Activated CD8-positive, alpha-beta T cell treated with anti-CD3 and anti-CD28 coated beads, Interleukin-2, amount 10 ng/mL, durations not matched to agents 7 days and 5 days (primary cell): ENCODE measurements around the gene TTC12. TPM values are rescaled to one million over a fixed set of nuclear protein-coding genes. Genes with fewer than 3 reads are reported as not detected.
"Not testable (repeated sequence)": the region's sequence is repeated elsewhere in the genome, so short reads cannot be mapped to it uniquely, and the experiment has no call there.

Source experiments
- ATAC-seq: fragments of 150-1000 bp; cut with Tn5 transposase; one replicate; pipeline ENCODE4 v1.10.0; 2021; ENCODE audit warnings: moderate library complexity
- CTCF ChIA-PET: fragments of 350-600 bp; sonication (Branson Sonifier 250); formaldehyde crosslinking; loops from one replicate; lab custom pipeline; 2021; ENCODE audit warnings: antibody characterized with exemption; lab: Charles Lee
- POLR2A ChIA-PET: fragments of 350-600 bp; sonication (Branson Sonifier 250); formaldehyde crosslinking; loops from one replicate; lab custom pipeline; 2021; ENCODE audit warnings: antibody characterized with exemption; lab: Charles Lee
- DNase-seq: peaks from one replicate; pipeline ENCODE4 v3.0.0-alpha.2; 2020
- H3K27ac Mint-ChIP-seq: one replicate; pipeline ENCODE4 v1.8.0; 2021; ENCODE audit warnings: mild to moderate bottlenecking, mixed read lengths
- H3K27me3 Mint-ChIP-seq: one replicate; pipeline ENCODE4 v1.8.0; 2021; ENCODE audit warnings: low read depth, mixed read lengths
- H3K36me3 Mint-ChIP-seq: one replicate; pipeline ENCODE4 v1.8.0; 2021; ENCODE audit warnings: low read depth, mixed read lengths
- H3K4me1 Mint-ChIP-seq: one replicate; pipeline ENCODE4 v1.8.0; 2021; ENCODE audit warnings: low read depth, mixed read lengths
- H3K4me3 Mint-ChIP-seq: one replicate; pipeline ENCODE4 v1.8.0; 2021; ENCODE audit warnings: mild to moderate bottlenecking, mixed read lengths
- H3K9me3 Mint-ChIP-seq: one replicate; pipeline ENCODE4 v1.8.0; 2022; ENCODE audit warnings: mixed read lengths; ENCODE audit not compliant: insufficient read depth
- total RNA-seq, 2 experiments: library from RNA; stranded (reverse); gene quantifications; one replicate each; pipeline ENCODE4 v1.2.3, GENCODE V29; 2021

The TTC12 gene
- total RNA-seq, 2 experiments from 2014 or later, result 4.5 to 5.2 TPM

DNA sequence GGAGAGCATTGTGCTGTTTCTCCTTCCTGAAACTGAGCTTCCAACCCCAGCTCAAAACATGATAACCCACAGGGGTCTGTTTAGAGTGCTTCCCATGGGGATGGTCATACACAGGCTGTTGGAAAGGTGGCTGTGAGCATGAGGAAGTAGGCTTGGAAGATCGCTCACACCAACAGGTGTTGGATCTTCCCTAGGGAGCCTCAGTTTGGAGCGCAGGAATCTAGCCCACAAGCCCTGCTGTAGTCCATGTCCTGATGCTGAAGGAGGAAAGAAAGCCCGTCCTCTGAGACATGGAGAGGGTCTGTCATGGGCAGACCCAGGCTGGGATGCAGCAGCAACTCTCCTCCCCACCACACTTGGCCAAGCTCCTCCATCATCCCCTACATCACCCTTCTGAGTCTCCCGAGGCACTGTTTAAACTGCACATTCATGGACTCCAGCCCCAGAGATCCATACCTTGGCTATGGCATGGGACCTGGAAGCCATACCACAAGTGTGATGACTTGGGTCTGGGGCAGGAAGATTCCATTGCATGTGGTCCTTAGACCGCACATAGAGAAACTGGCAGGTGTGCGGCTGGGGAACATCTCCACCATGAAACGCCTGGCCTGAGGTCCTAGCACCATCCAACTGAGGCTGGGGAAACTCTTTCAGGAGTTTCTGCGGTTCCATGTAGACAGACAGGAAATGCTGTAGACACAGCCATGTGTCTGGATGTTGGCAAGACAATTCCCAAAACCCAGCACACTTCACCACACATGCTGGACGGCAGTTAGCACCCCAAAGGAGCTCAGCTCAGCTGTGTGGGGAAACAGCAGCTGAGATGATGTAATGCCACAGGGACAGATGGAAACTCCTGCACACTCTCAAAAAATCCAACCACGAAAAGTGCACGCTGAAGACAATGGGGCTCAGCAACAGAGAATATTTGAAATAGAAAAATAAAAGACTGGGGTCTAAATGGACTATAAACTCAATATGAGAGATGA lies 27.6 kb upstream of the TTC12 start:
- no peak for ATAC-seq
- POLR2A ChIA-PET, result no interaction called here
- no peak for DNase-seq
- H3K36me3 Mint-ChIP-seq, result no peaks in the 10 kb centered on the region
- H3K27me3 Mint-ChIP-seq, result no peaks in the 10 kb centered on the region
- H3K9me3 Mint-ChIP-seq, result no peaks in the 10 kb centered on the region
- H3K4me1 Mint-ChIP-seq, result no peaks in the 10 kb centered on the region
- H3K4me3 Mint-ChIP-seq, result no peak overlapping the region
- CTCF ChIA-PET, result no interaction called here
- no peak overlapping the region for H3K27ac Mint-ChIP-seq

DNA sequence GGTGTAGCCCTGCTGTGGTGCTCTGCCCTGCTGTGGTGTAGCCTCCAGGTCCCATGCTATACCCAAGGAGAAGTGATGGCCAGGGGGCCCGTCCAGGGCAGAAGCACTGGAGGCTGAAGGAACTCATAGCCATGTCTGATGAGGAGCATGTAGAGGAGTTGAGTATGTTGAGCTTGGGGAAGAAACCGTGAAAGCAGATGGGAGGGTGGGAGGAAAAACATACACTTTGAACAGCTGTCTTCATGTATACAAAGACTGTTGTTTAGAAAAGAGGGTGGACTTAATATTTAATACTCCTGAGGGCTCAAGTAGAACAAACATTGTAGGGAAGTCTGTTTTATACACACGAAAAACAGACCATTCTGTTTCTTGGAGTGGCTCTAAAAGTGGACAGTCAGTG lies 26.6 kb upstream of the TTC12 start:
- no peaks in the 10 kb centered on the region for H3K9me3 Mint-ChIP-seq
- CTCF ChIA-PET, result no interaction called here
- no peaks in the 10 kb centered on the region for H3K36me3 Mint-ChIP-seq
- no peaks in the 10 kb centered on the region for H3K27me3 Mint-ChIP-seq
- DNase-seq (no peak), ATAC-seq (no peak)
- no peak overlapping the region for H3K27ac Mint-ChIP-seq
- H3K4me1 Mint-ChIP-seq, result no peaks in the 10 kb centered on the region
- no peak overlapping the region for H3K4me3 Mint-ChIP-seq
- POLR2A ChIA-PET, result no interaction called here

DNA sequence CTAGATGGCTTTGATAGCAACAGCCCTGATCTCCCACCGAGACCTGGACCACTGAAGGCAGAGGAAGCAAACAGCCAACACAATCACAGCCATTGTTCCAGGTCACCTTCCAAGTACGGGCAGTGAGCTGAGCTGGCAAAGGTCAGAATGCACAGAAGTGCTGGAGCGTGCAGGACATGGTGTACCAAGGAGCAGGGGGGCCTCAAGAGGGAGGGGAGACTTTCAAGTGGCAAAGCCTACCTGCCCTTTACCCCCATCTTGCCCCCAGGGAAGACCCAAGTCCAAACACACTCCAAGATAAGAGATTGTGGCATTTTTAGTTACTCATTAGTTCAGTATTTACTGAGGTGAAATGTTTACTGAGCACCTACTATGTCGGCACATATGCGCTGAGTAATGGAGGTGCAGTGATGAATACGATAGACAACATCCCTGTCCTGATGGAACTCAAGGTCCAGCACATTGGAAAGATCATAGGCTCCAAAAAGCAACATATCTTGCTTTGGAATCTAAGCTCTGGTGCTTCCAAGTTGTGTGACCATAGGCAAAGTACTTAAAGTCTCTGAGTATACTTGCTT lies 26.0 kb upstream of the TTC12 start:
- Mint-ChIP-seq H3K4me3 (no peak overlapping the region), H3K27ac (no peak overlapping the region), H3K27me3 (no peaks in the 10 kb centered on the region), H3K9me3 (no peaks in the 10 kb centered on the region), H3K4me1 (no peaks in the 10 kb centered on the region), H3K36me3 (no peaks in the 10 kb centered on the region)
- ChIA-PET CTCF (interaction anchor here (0.8 to 3.1 kb wide), 6 partner anchors 11 to 1006 kb away, joined by 3 to 46 read pairs (median 12); no protein-coding TSS in a partner anchor), POLR2A (no interaction called here)
- DNase-seq (no peak), ATAC-seq (no peak)

DNA sequence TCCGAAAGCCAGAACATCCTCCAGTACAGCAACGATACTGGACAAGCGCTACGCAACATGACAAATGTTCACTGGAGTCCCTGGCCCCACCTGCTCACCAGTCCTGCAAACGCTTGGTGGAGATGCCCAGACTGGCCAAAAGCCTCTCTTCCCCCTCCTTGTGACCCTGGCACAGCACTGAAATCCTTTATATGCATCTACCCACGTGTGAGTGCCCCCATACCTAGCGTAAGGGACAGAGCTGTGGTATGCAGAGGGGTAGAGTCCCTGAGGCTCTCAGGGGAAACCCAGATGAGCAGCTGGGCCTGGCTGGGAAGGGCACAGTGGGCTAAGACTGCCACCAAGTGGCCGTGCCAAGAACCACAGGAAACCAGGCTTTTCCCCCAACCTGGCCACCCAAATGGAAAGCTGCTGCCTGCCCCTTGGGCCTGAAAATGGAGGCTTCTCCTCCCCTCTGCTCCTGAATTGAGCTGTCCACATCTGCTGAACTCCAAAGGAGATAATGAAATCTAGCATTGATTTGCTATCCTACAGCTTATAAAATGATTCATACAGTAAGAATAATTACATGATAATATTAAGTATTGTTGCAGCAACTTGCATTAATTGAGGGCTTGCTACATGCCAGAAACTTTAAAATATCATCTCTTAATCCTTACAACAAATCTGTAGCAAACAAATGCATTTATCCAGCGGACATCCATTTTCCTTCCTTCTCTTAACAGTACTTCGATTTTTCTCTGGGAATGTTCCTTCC lies 24.8 kb upstream of the TTC12 start:
- no peak overlapping the region for H3K27ac Mint-ChIP-seq
- peak; percentile 91 for ATAC-seq
- no peak overlapping the region for H3K4me3 Mint-ChIP-seq
- no peaks in the 10 kb centered on the region for H3K4me1 Mint-ChIP-seq
- CTCF ChIA-PET, result interaction anchor here (0.7 to 3.1 kb wide), 27 partner anchors 10 to 1025 kb away, joined by 3 to 46 read pairs (median 3); no protein-coding TSS in a partner anchor
- no peaks in the 10 kb centered on the region for H3K9me3 Mint-ChIP-seq
- DNase-seq, result peak; percentile 66
- H3K27me3 Mint-ChIP-seq, result peaks cover 4% of the 10 kb centered on the region
- POLR2A ChIA-PET, result no interaction called here
- no peaks in the 10 kb centered on the region for H3K36me3 Mint-ChIP-seq

DNA sequence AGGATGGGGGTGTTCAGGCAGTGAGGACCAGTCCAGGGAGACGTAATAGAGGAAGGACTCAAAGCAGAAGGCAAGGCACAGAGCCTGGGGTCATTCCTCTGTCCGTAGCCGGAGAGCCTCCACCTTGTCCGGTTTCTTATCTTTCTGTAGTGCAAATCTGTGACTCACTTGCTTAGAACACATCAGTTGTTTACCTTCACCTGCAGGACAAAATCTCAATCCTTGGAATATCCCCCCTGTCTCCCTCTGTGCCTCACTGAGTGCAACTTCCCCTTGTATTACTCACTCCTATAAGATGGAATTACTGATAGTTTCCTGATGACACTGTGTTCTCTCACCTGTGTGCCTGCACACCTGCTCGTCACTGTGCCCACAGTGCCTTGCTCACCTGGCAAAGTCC lies 20.4 kb upstream of the TTC12 start:
- Mint-ChIP-seq H3K36me3 (no peaks in the 10 kb centered on the region), H3K4me1 (no peaks in the 10 kb centered on the region), H3K27me3 (peaks cover 7% of the 10 kb centered on the region), H3K27ac (no peak overlapping the region), H3K4me3 (no peak overlapping the region), H3K9me3 (no peaks in the 10 kb centered on the region)
- no peak for ATAC-seq
- no peak for DNase-seq
- ChIA-PET CTCF (no interaction called here), POLR2A (no interaction called here)

DNA sequence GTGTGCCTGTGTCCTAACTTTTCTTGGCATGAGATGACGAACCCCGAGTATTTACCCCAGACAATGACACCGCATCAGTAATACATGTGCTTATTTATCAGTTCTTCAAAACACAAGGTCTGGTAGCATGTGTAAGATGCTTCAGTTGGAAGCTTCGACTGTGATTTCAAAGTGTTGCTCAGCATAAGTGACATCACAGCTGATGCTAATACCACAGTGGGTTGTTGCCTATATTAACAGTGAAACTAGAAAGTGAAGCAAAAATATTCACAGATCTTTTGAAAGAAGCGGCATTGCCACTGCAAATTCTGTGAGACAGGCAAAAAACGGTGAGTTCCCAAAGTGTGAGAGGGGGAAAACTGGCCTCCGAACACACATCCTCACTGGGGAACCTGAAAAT lies 18.4 kb upstream of the TTC12 start:
- CTCF ChIA-PET, result interaction anchor here (0.9 kb wide), 1 partner anchor 708 kb away, joined by 3 read pairs; no protein-coding TSS in a partner anchor
- no peaks in the 10 kb centered on the region for H3K4me1 Mint-ChIP-seq
- no peak for DNase-seq
- no peak overlapping the region for H3K27ac Mint-ChIP-seq
- no peak for ATAC-seq
- H3K4me3 Mint-ChIP-seq, result no peak overlapping the region
- H3K9me3 Mint-ChIP-seq, result no peaks in the 10 kb centered on the region
- peaks cover 20% of the 10 kb centered on the region for H3K27me3 Mint-ChIP-seq
- H3K36me3 Mint-ChIP-seq, result no peaks in the 10 kb centered on the region
- POLR2A ChIA-PET, result no interaction called here

DNA sequence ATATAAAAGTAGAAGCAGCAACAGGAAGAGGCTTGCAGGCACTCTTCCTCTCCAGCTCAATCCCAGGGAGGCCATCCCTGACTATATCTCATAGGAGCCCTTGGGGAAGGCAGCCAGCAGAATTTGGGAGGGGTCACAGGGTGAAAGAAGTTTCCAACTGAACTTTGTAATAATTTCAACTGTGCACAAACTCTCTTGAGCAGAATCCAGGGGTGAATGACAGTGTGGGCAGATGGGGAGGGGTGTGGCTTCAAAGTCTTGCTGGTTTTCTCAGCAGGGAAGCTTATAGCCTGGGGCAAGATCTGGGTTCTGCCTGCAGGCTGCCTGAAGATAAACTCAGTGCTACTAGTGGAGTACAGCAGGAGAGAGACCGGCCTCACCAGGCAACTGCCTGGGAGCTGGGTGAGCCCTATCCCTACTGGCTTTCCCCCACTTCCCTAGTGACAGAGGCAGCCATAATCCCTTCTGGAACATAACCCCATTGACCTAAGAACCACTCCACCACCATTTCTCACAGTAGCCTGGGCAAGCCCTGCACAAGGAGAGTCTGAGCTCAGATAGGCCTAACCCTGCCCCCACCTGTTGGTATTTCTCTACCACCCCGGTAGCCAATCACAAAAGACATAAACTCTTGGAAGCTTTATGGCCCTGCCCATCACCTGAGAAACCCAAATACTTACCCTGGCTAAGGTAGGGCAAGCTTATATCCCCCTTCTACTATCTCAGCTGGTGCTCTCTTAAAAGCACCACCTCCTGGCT lies 17.8 kb upstream of the TTC12 start:
- no peak overlapping the region for H3K27ac Mint-ChIP-seq
- H3K9me3 Mint-ChIP-seq, result no peaks in the 10 kb centered on the region
- DNase-seq (no peak), ATAC-seq (no peak)
- H3K4me1 Mint-ChIP-seq, result no peaks in the 10 kb centered on the region
- H3K27me3 Mint-ChIP-seq, result peaks cover 23% of the 10 kb centered on the region
- no peak overlapping the region for H3K4me3 Mint-ChIP-seq
- CTCF ChIA-PET, result interaction anchor here (0.9 kb wide), 1 partner anchor 709 kb away, joined by 3 read pairs; no protein-coding TSS in a partner anchor
- POLR2A ChIA-PET, result no interaction called here
- no peaks in the 10 kb centered on the region for H3K36me3 Mint-ChIP-seq

DNA sequence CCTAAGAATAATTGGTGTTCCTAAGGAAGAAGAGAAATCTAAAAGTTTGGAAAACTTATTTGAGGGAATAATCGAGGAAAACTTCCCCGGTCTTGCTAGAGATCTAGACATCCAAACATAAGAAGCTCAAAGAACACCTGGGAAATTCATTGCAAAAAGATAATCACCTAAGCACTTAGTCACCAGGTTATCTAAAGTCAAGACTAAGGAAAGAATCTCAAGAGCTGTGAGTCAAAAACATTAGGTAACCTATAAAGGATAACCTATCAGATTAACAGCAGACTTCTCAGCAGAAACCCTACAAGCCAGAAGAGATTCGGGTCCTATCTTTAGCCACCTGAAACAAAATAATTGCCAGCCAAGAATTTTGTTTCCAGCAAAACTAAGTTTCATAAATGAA lies 15.9 kb upstream of the TTC12 start:
- DNase-seq, H3K4me3 Mint-ChIP-seq, H3K4me1 Mint-ChIP-seq, POLR2A ChIA-PET, H3K36me3 Mint-ChIP-seq, ATAC-seq, H3K9me3 Mint-ChIP-seq, H3K27ac Mint-ChIP-seq: not testable (repeated sequence)
- H3K27me3 Mint-ChIP-seq, result peaks cover 23% of the 10 kb centered on the region
- CTCF ChIA-PET, result interaction anchor here (0.7 to 4.2 kb wide), 2 partner anchors 9 to 15 kb away, joined by 3 to 21 read pairs; no protein-coding TSS in a partner anchor

DNA sequence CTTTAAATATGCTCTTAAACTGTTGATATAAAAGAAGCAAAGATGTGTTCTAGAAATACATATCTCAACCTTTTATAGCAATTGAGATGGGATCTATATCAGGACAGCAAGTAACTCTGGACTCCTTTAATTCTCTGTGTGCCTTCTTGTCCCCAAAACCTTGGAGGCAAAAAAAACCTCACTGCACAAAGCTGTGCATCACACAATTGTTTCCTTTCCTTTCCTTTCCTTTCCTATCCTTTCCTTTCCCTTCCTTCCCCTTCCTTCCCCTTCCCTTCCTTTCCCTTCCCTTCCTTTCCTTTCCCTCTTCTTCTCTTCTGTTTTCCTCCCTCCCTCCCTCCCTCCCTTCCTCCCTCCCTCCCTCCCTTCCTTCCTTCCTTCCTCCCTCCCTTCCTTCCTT lies 9.5 kb upstream of the TTC12 start:
- Mint-ChIP-seq H3K4me1 (no peaks in the 10 kb centered on the region), H3K36me3 (no peaks in the 10 kb centered on the region), H3K9me3 (no peaks in the 10 kb centered on the region), H3K27ac (no peak overlapping the region), H3K4me3 (no peak overlapping the region), H3K27me3 (peaks cover 13% of the 10 kb centered on the region)
- no peak for ATAC-seq
- no peak for DNase-seq
- POLR2A ChIA-PET, result no interaction called here
- CTCF ChIA-PET, result interaction anchor here (1.0 to 4.8 kb wide), 5 partner anchors 15 to 724 kb away, joined by 3 to 27 read pairs (median 3); no protein-coding TSS in a partner anchor

DNA sequence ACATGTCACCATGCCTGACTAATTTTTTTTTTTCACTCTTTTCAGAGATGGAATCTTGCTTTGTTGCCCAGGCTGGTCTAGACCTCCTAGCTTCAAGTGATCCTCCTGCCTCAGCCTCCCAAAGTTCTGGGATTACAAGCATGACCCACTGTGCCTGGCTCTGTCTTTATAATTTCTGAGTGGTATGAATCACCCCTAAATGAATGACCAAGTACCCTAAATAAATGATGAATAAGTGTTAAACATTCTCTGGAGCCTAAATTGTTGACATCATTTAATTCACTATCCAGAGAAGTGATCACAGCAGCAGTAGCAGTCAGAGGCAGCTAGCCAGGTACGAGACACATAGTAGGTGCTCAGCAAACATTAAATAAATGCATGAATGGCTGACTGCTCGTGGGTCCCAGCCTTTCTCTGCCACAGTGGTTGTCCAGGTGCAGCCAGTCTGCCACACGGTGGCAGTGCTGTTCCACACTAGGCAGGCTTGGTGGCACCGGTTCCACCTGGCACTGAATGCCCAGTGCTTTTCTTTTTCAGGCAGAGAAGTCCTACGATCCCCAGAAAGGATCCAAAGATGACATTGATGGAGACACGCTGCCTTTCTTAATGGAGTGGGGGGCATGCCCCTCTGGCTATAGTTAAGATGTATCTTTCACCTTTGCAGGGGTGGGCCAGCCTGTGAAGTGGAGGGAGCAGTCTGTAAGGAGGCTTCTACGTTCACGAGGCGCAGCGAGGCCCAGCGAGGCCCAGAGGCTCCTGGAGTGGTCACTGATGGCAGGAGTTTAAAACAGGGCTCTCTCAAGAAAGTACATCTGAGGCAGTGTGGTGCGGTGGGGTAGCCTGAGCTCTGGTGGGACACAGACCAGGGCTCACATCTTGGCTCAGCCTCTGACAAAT lies 8.7 kb upstream of the TTC12 start:
- no peak overlapping the region for H3K27ac Mint-ChIP-seq

More for the DNA sequence above, 8.7 kb upstream of the TTC12 start:
- H3K4me3 Mint-ChIP-seq, result no peak overlapping the region
- ATAC-seq (peak; percentile 91), DNase-seq (peak; percentile 70)
- no peaks in the 10 kb centered on the region for H3K36me3 Mint-ChIP-seq
- peaks cover 6% of the 10 kb centered on the region for H3K27me3 Mint-ChIP-seq
- POLR2A ChIA-PET, result no interaction called here
- no peaks in the 10 kb centered on the region for H3K9me3 Mint-ChIP-seq
- H3K4me1 Mint-ChIP-seq, result no peaks in the 10 kb centered on the region
- CTCF ChIA-PET, result interaction anchor here (0.6 to 4.8 kb wide), 9 partner anchors 16 to 717 kb away, joined by 3 to 27 read pairs (median 3); no protein-coding TSS in a partner anchor
